Measurements from ENCODE around the gene PRR5L.

Gene PRR5L

GRCh38 chr11:36432738-36433137, 136.7 kb downstream of the PRR5L start:
- Histone ChIP-seq H3K27me3 (ENCODE audit: insufficient read depth, low read length) (no peaks in the 10 kb centered on the region), H3K4me3 (ENCODE audit: low read depth, low read length) (no peak overlapping the region), H3K4me1 (ENCODE audit: control insufficient read depth, insufficient read depth, low read length, unreplicated experiment) (peaks cover 21% of the 10 kb centered on the region)

GRCh38 chr11:36436064-36436463, 140.0 kb downstream of the PRR5L start:
- H3K4me1 ChIP-seq (ENCODE audit: control insufficient read depth, insufficient read depth, low read length, unreplicated experiment): peaks cover 14% of the 10 kb centered on the region
- no peak overlapping the region for H2AFZ ChIP-seq (ENCODE audit: low read length, unreplicated experiment)
- no peak overlapping the region for H3K4me3 ChIP-seq (ENCODE audit: low read depth, low read length)
- H3K27me3 ChIP-seq (ENCODE audit: insufficient read depth, low read length): no peaks in the 10 kb centered on the region
- H3K27ac ChIP-seq (ENCODE audit: low read depth, low read length): no peak overlapping the region
- H3K36me3 ChIP-seq (ENCODE audit: insufficient read depth, low read length): peaks cover 22% of the 10 kb centered on the region
- H3K79me2 ChIP-seq (ENCODE audit: control insufficient read depth, insufficient read depth, low read length, unreplicated experiment): no peaks in the 10 kb centered on the region

More at GRCh38 chr11:36432738-36433137, 136.7 kb downstream of the PRR5L start:
- Histone ChIP-seq H3K27ac (ENCODE audit: low read depth, low read length) (no peak overlapping the region), H3K79me2 (ENCODE audit: control insufficient read depth, insufficient read depth, low read length, unreplicated experiment) (no peaks in the 10 kb centered on the region), H3K36me3 (ENCODE audit: insufficient read depth, low read length) (peaks cover 16% of the 10 kb centered on the region), H2AFZ (ENCODE audit: low read length, unreplicated experiment) (no peak overlapping the region)

DNA sequence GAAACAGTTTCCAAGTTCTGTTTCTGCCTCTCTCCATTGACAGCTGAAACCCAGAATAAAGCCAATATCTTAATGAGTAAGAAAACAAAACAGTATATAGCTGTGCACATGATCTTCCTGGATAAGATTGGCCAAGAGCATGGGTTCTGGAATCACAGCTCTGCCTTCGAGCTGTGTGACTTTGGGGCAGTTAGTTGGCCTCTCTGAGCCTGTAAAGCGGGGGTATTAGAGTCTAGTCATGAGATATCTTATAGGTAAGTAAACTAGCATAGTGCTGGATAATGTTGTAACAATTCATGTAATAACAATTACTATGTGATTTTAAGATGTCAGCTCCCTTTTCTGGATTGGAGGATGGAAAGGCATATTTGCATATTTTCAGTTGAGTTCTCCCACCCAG, 140.5 kb downstream of the PRR5L start:
- Histone ChIP-seq H3K4me3 (ENCODE audit: low read depth, low read length) (no peak overlapping the region), H2AFZ (ENCODE audit: low read length, unreplicated experiment) (no peak overlapping the region), H3K4me1 (ENCODE audit: control insufficient read depth, insufficient read depth, low read length, unreplicated experiment) (peaks cover 9% of the 10 kb centered on the region), H3K79me2 (ENCODE audit: control insufficient read depth, insufficient read depth, low read length, unreplicated experiment) (no peaks in the 10 kb centered on the region), H3K27me3 (ENCODE audit: insufficient read depth, low read length) (no peaks in the 10 kb centered on the region), H3K27ac (ENCODE audit: low read depth, low read length) (no peak overlapping the region), H3K36me3 (ENCODE audit: insufficient read depth, low read length) (peaks cover 24% of the 10 kb centered on the region)

GRCh38 chr11:36437413-36437812, 141.3 kb downstream of the PRR5L start:
- Histone ChIP-seq H3K79me2 (ENCODE audit: control insufficient read depth, insufficient read depth, low read length, unreplicated experiment) (no peaks in the 10 kb centered on the region), H3K27ac (ENCODE audit: low read depth, low read length) (no peak overlapping the region), H3K4me3 (ENCODE audit: low read depth, low read length) (no peak overlapping the region), H2AFZ (ENCODE audit: low read length, unreplicated experiment) (no peak overlapping the region), H3K4me1 (ENCODE audit: control insufficient read depth, insufficient read depth, low read length, unreplicated experiment) (peaks cover 2% of the 10 kb centered on the region), H3K36me3 (ENCODE audit: insufficient read depth, low read length) (peaks cover 24% of the 10 kb centered on the region), H3K27me3 (ENCODE audit: insufficient read depth, low read length) (no peaks in the 10 kb centered on the region)

DNA sequence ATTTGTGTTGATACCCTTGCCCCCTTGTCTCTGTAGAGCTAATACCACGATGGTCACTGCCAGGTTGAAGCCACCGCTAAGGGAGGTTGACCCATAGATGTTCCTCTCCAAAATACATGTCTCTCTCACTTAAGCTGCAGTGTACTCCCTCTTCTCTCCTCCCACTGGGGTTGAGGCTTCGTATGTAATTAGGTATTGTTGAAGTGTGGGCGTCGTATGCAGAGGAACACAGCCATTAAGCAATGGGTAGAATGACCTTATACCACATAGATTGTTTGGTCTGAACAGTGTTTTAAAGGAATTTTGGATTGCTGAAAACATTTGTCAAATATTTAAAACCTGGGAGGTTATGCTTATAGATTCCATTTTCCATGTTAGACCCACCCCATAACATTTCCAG, 142.0 kb downstream of the PRR5L start:
- Histone ChIP-seq H3K4me3 (ENCODE audit: low read depth, low read length) (no peak overlapping the region), H2AFZ (ENCODE audit: low read length, unreplicated experiment) (no peak overlapping the region), H3K27me3 (ENCODE audit: insufficient read depth, low read length) (no peaks in the 10 kb centered on the region), H3K4me1 (ENCODE audit: control insufficient read depth, insufficient read depth, low read length, unreplicated experiment) (no peaks in the 10 kb centered on the region), H3K27ac (ENCODE audit: low read depth, low read length) (no peak overlapping the region), H3K36me3 (ENCODE audit: insufficient read depth, low read length) (peaks cover 24% of the 10 kb centered on the region), H3K79me2 (ENCODE audit: control insufficient read depth, insufficient read depth, low read length, unreplicated experiment) (no peaks in the 10 kb centered on the region)

- Histone ChIP-seq H3K79me2 (ENCODE audit: control insufficient read depth, insufficient read depth, low read length, unreplicated experiment) (no peaks in the 10 kb centered on the region), H3K4me3 (ENCODE audit: low read depth, low read length) (no peak overlapping the region), H2AFZ (ENCODE audit: low read length, unreplicated experiment) (no peak overlapping the region), H3K36me3 (ENCODE audit: insufficient read depth, low read length) (peaks cover 15% of the 10 kb centered on the region), H3K27me3 (ENCODE audit: insufficient read depth, low read length) (no peaks in the 10 kb centered on the region), H3K4me1 (ENCODE audit: control insufficient read depth, insufficient read depth, low read length, unreplicated experiment) (no peaks in the 10 kb centered on the region), H3K27ac (ENCODE audit: low read depth, low read length) (no peak overlapping the region)
Measured at GRCh38 chr11:36441610-36442208, 145.6 kb downstream of the PRR5L start.

GRCh38 chr11:36443661-36444060, 147.6 kb downstream of the PRR5L start:
- no peaks in the 10 kb centered on the region for H3K79me2 ChIP-seq (ENCODE audit: control insufficient read depth, insufficient read depth, low read length, unreplicated experiment)
- peaks cover 15% of the 10 kb centered on the region for H3K36me3 ChIP-seq (ENCODE audit: insufficient read depth, low read length)
- no peak overlapping the region for H3K27ac ChIP-seq (ENCODE audit: low read depth, low read length)
- no peak overlapping the region for H2AFZ ChIP-seq (ENCODE audit: low read length, unreplicated experiment)
- H3K4me3 ChIP-seq (ENCODE audit: low read depth, low read length): no peak overlapping the region
- H3K27me3 ChIP-seq (ENCODE audit: insufficient read depth, low read length): no peaks in the 10 kb centered on the region
- peaks cover 11% of the 10 kb centered on the region for H3K4me1 ChIP-seq (ENCODE audit: control insufficient read depth, insufficient read depth, low read length, unreplicated experiment)

GRCh38 chr11:36446135-36446534, 150.0 kb downstream of the PRR5L start:
- Histone ChIP-seq H3K4me1 (ENCODE audit: control insufficient read depth, insufficient read depth, low read length, unreplicated experiment) (peaks cover 21% of the 10 kb centered on the region), H3K79me2 (ENCODE audit: control insufficient read depth, insufficient read depth, low read length, unreplicated experiment) (no peaks in the 10 kb centered on the region), H3K27ac (ENCODE audit: low read depth, low read length) (no peak overlapping the region), H3K4me3 (ENCODE audit: low read depth, low read length) (no peak overlapping the region), H2AFZ (ENCODE audit: low read length, unreplicated experiment) (no peak overlapping the region), H3K27me3 (ENCODE audit: insufficient read depth, low read length) (no peaks in the 10 kb centered on the region), H3K36me3 (ENCODE audit: insufficient read depth, low read length) (peaks cover 14% of the 10 kb centered on the region; the same call in 1 of the 2 replicates)

- Histone ChIP-seq H3K79me2 (ENCODE audit: control insufficient read depth, insufficient read depth, low read length, unreplicated experiment) (no peaks in the 10 kb centered on the region), H3K36me3 (ENCODE audit: insufficient read depth, low read length) (peaks cover 19% of the 10 kb centered on the region; the same call in 1 of the 2 replicates), H2AFZ (ENCODE audit: low read length, unreplicated experiment) (no peak overlapping the region), H3K4me3 (ENCODE audit: low read depth, low read length) (no peak overlapping the region), H3K4me1 (ENCODE audit: control insufficient read depth, insufficient read depth, low read length, unreplicated experiment) (peaks cover 21% of the 10 kb centered on the region), H3K27ac (ENCODE audit: low read depth, low read length) (no peak overlapping the region), H3K27me3 (ENCODE audit: insufficient read depth, low read length) (no peaks in the 10 kb centered on the region)
Measured at GRCh38 chr11:36447514-36447913, 151.4 kb downstream of the PRR5L start.

DNA sequence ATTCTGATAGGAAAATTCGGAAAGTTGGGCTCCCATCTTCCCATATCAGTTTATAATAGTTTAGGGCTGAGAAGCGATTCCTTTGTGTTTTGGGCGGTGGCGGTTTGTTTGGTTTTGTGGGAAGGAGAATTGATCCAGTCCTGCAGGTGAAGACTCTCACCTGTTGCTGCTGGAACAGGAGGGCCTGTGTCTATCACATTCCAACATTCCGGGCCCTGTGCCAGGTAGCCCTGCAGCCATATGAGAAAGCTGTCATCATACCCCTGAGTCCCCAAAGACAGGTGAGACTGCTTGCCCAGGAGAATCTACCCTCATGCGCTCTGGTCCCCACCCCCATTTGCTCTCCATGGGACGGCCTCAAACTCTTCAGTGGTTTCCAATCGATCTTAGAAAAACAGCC, 151.9 kb downstream of the PRR5L start:
- Histone ChIP-seq H3K27ac (ENCODE audit: low read depth, low read length) (no peak overlapping the region), H3K79me2 (ENCODE audit: control insufficient read depth, insufficient read depth, low read length, unreplicated experiment) (no peaks in the 10 kb centered on the region), H3K4me3 (ENCODE audit: low read depth, low read length) (no peak overlapping the region), H3K4me1 (ENCODE audit: control insufficient read depth, insufficient read depth, low read length, unreplicated experiment) (peaks cover 21% of the 10 kb centered on the region), H2AFZ (ENCODE audit: low read length, unreplicated experiment) (no peak overlapping the region), H3K36me3 (ENCODE audit: insufficient read depth, low read length) (peaks cover 19% of the 10 kb centered on the region; the same call in 1 of the 2 replicates), H3K27me3 (ENCODE audit: insufficient read depth, low read length) (no peaks in the 10 kb centered on the region)

- Histone ChIP-seq H2AFZ (ENCODE audit: low read length, unreplicated experiment) (no peak overlapping the region), H3K27ac (ENCODE audit: low read depth, low read length) (no peak overlapping the region), H3K79me2 (ENCODE audit: control insufficient read depth, insufficient read depth, low read length, unreplicated experiment) (no peaks in the 10 kb centered on the region), H3K4me3 (ENCODE audit: low read depth, low read length) (peak overlapping the region; percentile 72), H3K4me1 (ENCODE audit: control insufficient read depth, insufficient read depth, low read length, unreplicated experiment) (peaks cover 35% of the 10 kb centered on the region), H3K36me3 (ENCODE audit: insufficient read depth, low read length) (peaks cover 19% of the 10 kb centered on the region; the same call in 1 of the 2 replicates), H3K27me3 (ENCODE audit: insufficient read depth, low read length) (no peaks in the 10 kb centered on the region)
Measured at GRCh38 chr11:36449561-36450096, 153.5 kb downstream of the PRR5L start.
